GM12891 (cell line): Measurements from ENCODE around the gene GRAMD1B.

ENCODE experiments used
- PAX5 ChIP-seq: IDR thresholded peaks from 2 replicates; pipeline ENCODE4 v1.6.1; 2011; ENCODE audit warnings: low read length, moderate library complexity, mild to moderate bottlenecking; ENCODE audit not compliant: insufficient read depth, severe bottlenecking
- POLR2A ChIP-seq: IDR thresholded peaks from 2 replicates; pipeline ENCODE4 v1.6.1; 2011; ENCODE audit warnings: low read depth, low read length, control low read depth
- POLR2AphosphoS5 ChIP-seq: IDR thresholded peaks from 2 replicates; pipeline ENCODE4 v1.6.1; 2011; ENCODE audit warnings: low read depth, low read length, control low read depth
- POU2F2 ChIP-seq: IDR thresholded peaks from 2 replicates; pipeline ENCODE4 v1.6.1; 2011; ENCODE audit warnings: low read depth, mild to moderate bottlenecking, control low read depth, low read length, moderate library complexity
- SPI1 ChIP-seq: IDR thresholded peaks from 2 replicates; pipeline ENCODE4 v1.6.1; 2011; ENCODE audit warnings: low read depth, low read length, control low read depth
- TAF1 ChIP-seq: IDR thresholded peaks from 2 replicates; pipeline ENCODE4 v1.6.1; 2011; ENCODE audit warnings: low read depth, low read length, control low read depth

DNA sequence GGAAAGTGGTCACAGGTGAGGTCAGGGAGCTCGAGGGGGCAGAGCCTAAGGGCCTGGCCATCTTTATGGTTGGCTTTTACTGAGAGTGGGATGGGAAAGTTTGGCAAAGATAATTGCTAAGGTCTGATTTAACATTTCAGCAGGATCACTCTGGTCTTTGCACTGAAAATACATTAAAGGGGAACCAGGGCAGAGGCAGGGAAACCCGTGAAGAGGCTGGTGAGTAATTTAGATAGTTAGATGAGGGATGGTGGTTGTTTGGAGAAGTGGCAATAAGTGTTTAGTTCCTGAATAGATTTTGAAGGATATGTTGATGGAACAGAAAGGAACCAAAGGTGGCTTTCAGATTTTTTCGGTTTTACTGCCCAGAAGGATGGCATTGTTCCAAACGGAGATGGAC, 173.6 kb downstream of the GRAMD1B start:
- TF ChIP-seq POLR2AphosphoS5 (no peak), POLR2A (no peak), TAF1 (no peak), SPI1 (no peak), PAX5 (no peak), POU2F2 (no peak)
